ENCODE results near the gene LTBP1. TPM values are rescaled to one million over a fixed set of nuclear protein-coding genes. Genes with fewer than 3 reads are reported as not detected.
"Not testable (repeated sequence)": the region's sequence is repeated elsewhere in the genome, so short reads cannot be mapped to it uniquely, and the experiment has no call there.

The LTBP1 gene
- total RNA-seq, 2 donors from 2014 or later, result 25.9 to 99.8 TPM

GRCh38 chr2:33167622-33168245 is 221.0 kb downstream of the LTBP1 start:
- Histone ChIP-seq H3K27me3 (replicated peaks; ENCODE audit: insufficient read depth) (no peaks in the 10 kb centered on the region), H3K27ac (no peak overlapping the region), H3K9me3 (no peaks in the 10 kb centered on the region), H3K36me3 (no peaks in the 10 kb centered on the region), H3K4me1 (replicated peaks) (no peaks in the 10 kb centered on the region), H3K4me3 (no peak overlapping the region)
- DNase-seq (ENCODE audit: low spot score), result no peak
- intact Hi-C loops (cut with DNase I), result no loop called here
- WGBS, result 88% methylated on average over 3 of the region's 3 CpGs
- TF ChIP-seq CTCF (IDR thresholded peaks at IDR 0.05) (no peak), POLR2AphosphoS5 (IDR thresholded peaks at IDR 0.05) (no peak), POLR2A (IDR thresholded peaks at IDR 0.05) (no peak)

- no peak for DNase-seq (ENCODE audit: low spot score)
- no peaks in the 10 kb centered on the region for H3K9me3 ChIP-seq
- H3K4me3 ChIP-seq, result no peak overlapping the region
- H3K4me1 ChIP-seq (replicated peaks), result no peaks in the 10 kb centered on the region
- no peaks in the 10 kb centered on the region for H3K27me3 ChIP-seq (replicated peaks; ENCODE audit: insufficient read depth)
- no peaks in the 10 kb centered on the region for H3K36me3 ChIP-seq
- TF ChIP-seq CTCF (IDR thresholded peaks at IDR 0.05) (no peak), POLR2AphosphoS5 (IDR thresholded peaks at IDR 0.05) (no peak), POLR2A (IDR thresholded peaks at IDR 0.05) (no peak)
- intact Hi-C loops (cut with DNase I), result no loop called here
- H3K27ac ChIP-seq, result no peak overlapping the region
Measured at GRCh38 chr2:33168425-33168824, 221.7 kb downstream of the LTBP1 start.

GRCh38 chr2:33168922-33169321 is 222.2 kb downstream of the LTBP1 start:
- WGBS, result 29% methylated on average over 4 of the region's 4 CpGs
- TF ChIP-seq POLR2A (IDR thresholded peaks at IDR 0.05) (no peak), POLR2AphosphoS5 (IDR thresholded peaks at IDR 0.05) (no peak), CTCF (IDR thresholded peaks at IDR 0.05) (no peak)
- no peaks in the 10 kb centered on the region for H3K4me1 ChIP-seq (replicated peaks)
- intact Hi-C loops (cut with DNase I), result no loop called here
- no peak for DNase-seq (ENCODE audit: low spot score)
- no peak overlapping the region for H3K27ac ChIP-seq
- no peaks in the 10 kb centered on the region for H3K9me3 ChIP-seq
- no peak overlapping the region for H3K4me3 ChIP-seq
- no peaks in the 10 kb centered on the region for H3K36me3 ChIP-seq
- no peaks in the 10 kb centered on the region for H3K27me3 ChIP-seq (replicated peaks; ENCODE audit: insufficient read depth)

- H3K4me1 ChIP-seq (replicated peaks); H3K4me3 ChIP-seq; DNase-seq (ENCODE audit: low spot score); intact Hi-C loops (cut with DNase I); H3K36me3 ChIP-seq; H3K27ac ChIP-seq; H3K27me3 ChIP-seq (replicated peaks; ENCODE audit: insufficient read depth); H3K9me3 ChIP-seq: not testable (repeated sequence)
- WGBS, result 91% methylated on average over 15 of the region's 16 CpGs
Measured at GRCh38 chr2:33170251-33170650, 223.5 kb downstream of the LTBP1 start.

GRCh38 chr2:33177627-33178026 is 230.9 kb downstream of the LTBP1 start:
- intact Hi-C loops (cut with DNase I), result no loop called here
- DNase-seq (ENCODE audit: low spot score), result no peak
- WGBS, result 0% methylated on average over 1 of the region's 1 CpG
- H3K9me3 ChIP-seq, result no peaks in the 10 kb centered on the region
- H3K27me3 ChIP-seq (replicated peaks; ENCODE audit: insufficient read depth), result no peaks in the 10 kb centered on the region
- no peaks in the 10 kb centered on the region for H3K4me1 ChIP-seq (replicated peaks)
- H3K4me3 ChIP-seq, result no peak overlapping the region
- H3K27ac ChIP-seq, result no peak overlapping the region
- H3K36me3 ChIP-seq, result no peaks in the 10 kb centered on the region
- TF ChIP-seq POLR2AphosphoS5 (IDR thresholded peaks at IDR 0.05) (no peak), POLR2A (IDR thresholded peaks at IDR 0.05) (no peak)

GRCh38 chr2:33178209-33178608 is 231.5 kb downstream of the LTBP1 start:
- H3K4me1 ChIP-seq (replicated peaks), result no peaks in the 10 kb centered on the region
- intact Hi-C loops (cut with DNase I), result no loop called here
- WGBS, result 84% methylated on average over 5 of the region's 5 CpGs
- no peaks in the 10 kb centered on the region for H3K36me3 ChIP-seq
- no peak overlapping the region for H3K27ac ChIP-seq
- H3K4me3 ChIP-seq, result no peak overlapping the region
- H3K27me3 ChIP-seq (replicated peaks; ENCODE audit: insufficient read depth), result no peaks in the 10 kb centered on the region
- TF ChIP-seq POLR2A (IDR thresholded peaks at IDR 0.05) (no peak), POLR2AphosphoS5 (IDR thresholded peaks at IDR 0.05) (no peak), CTCF (IDR thresholded peaks at IDR 0.05) (no peak)
- DNase-seq (ENCODE audit: low spot score), result no peak
- H3K9me3 ChIP-seq, result no peaks in the 10 kb centered on the region
